Medulla oblongata (tissue), 1 donor: ENCODE data around the gene VWA2.

Source experiments
- DNase-seq: peaks from one replicate; pipeline ENCODE4 v3.0.0-alpha.2; 2015; ENCODE audit errors: extremely low spot score

The VWA2 gene

GRCh38 chr10:114239117-114239993, at the start of gene VWA2:
Gene VWA2, plus strand, starts transcription at chr10:114239254. Its CDS starts 9,460 bp downstream, at chr10:114248714.
- no peak for DNase-seq

- DNase-seq = no peak
Measured at GRCh38 chr10:114189700-114190099, 49.4 kb upstream of the VWA2 start.

- DNase-seq = no peak
Measured at GRCh38 chr10:114195079-114195478, 44.0 kb upstream of the VWA2 start.

GRCh38 chr10:114199239-114199638, 39.8 kb upstream of the VWA2 start:
- no peak for DNase-seq

- DNase-seq = no peak
Measured at GRCh38 chr10:114202812-114203211, 36.2 kb upstream of the VWA2 start.

- DNase-seq = no peak
Measured at GRCh38 chr10:114206902-114207301, 32.2 kb upstream of the VWA2 start.

GRCh38 chr10:114207349-114207748, 31.7 kb upstream of the VWA2 start:
- no peak for DNase-seq

GRCh38 chr10:114208351-114208750, 30.7 kb upstream of the VWA2 start:
- no peak for DNase-seq

GRCh38 chr10:114212153-114212552, 26.9 kb upstream of the VWA2 start:
- DNase-seq = no peak

- DNase-seq = no peak
Measured at GRCh38 chr10:114215033-114215432, 24.0 kb upstream of the VWA2 start.

- DNase-seq = no peak
Measured at GRCh38 chr10:114220281-114220680, 18.8 kb upstream of the VWA2 start.

- no peak for DNase-seq
Measured at GRCh38 chr10:114221235-114221634, 17.8 kb upstream of the VWA2 start.

GRCh38 chr10:114223066-114223465, 16.0 kb upstream of the VWA2 start:
- no peak for DNase-seq

GRCh38 chr10:114228156-114228555, 10.9 kb upstream of the VWA2 start:
- no peak for DNase-seq

GRCh38 chr10:114232561-114233176, 6.4 kb upstream of the VWA2 start:
- DNase-seq = no peak

GRCh38 chr10:114233482-114233881, 5.6 kb upstream of the VWA2 start:
- no peak for DNase-seq

- DNase-seq = no peak
Measured at GRCh38 chr10:114234132-114234531, 4.9 kb upstream of the VWA2 start.

- no peak for DNase-seq
Measured at GRCh38 chr10:114239994-114240345, 916 bp downstream of the VWA2 start.

- no peak for DNase-seq
Measured at GRCh38 chr10:114242235-114242634, 3.2 kb downstream of the VWA2 start.

GRCh38 chr10:114243661-114244060, 4.6 kb downstream of the VWA2 start:
- DNase-seq = no peak

- DNase-seq = no peak
Measured at GRCh38 chr10:114244126-114244525, 5.1 kb downstream of the VWA2 start.

- DNase-seq = no peak
Measured at GRCh38 chr10:114245121-114245791, 6.2 kb downstream of the VWA2 start.
